PC-3 (cell line): ENCODE measurements around the gene FHAD1.

Experiments used
- CTCF ChIP-seq: fragments of 300-600 bp; sonication (generic); conservative IDR thresholded peaks from 2 replicates; pipeline ENCODE4 v1.5.1; 2017; ENCODE audit warnings: antibody characterized with exemption, low read depth, mild to moderate bottlenecking, low read length
- EZH2 ChIP-seq: fragments of 300-600 bp; sonication (generic); IDR thresholded peaks from one replicate; pipeline ENCODE4 v1.6.1; 2017; ENCODE audit warnings: antibody characterized with exemption, mild to moderate bottlenecking, low read length; ENCODE audit not compliant: unreplicated experiment
- EZH2phosphoT487 ChIP-seq: fragments of 300-600 bp; sonication (generic); IDR thresholded peaks from 2 replicates; pipeline ENCODE4 v1.6.1; 2018; ENCODE audit warnings: mild to moderate bottlenecking, antibody characterized with exemption, low read length, borderline replicate concordance

GRCh38 chr1:15211424-15211823 lies 35.6 kb upstream of the FHAD1 start:
- TF ChIP-seq CTCF (no peak), EZH2 (no peak), EZH2phosphoT487 (no peak)
